CD1c-positive myeloid dendritic cell (primary cell): Measurements from ENCODE around the gene SNX17.
"Not testable (repeated sequence)": the region's sequence is repeated elsewhere in the genome, so short reads cannot be mapped to it uniquely, and the experiment has no call there.

Experiments used
- DNase-seq: peaks from one replicate; pipeline ENCODE4 v3.0.0-alpha.2; 2016; ENCODE audit errors: extremely low spot score

Gene SNX17

DNA sequence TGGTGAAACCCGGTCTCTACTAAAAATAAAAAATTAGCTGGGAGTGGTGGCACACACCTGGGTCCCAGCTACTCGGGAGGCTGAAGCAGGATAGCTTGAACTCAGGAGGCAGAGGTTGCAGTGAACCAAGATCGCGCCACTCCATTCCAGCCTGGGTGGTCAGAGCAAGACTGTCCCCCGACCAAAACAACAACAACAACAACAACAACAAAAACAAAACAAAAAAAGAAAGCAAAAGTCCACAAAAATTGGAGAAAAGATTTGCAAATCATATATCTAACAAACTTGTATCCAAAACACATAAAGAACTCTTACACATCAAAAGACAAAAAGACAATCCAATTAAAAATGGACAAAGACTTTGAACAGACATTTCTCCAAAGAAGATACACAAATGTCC lies 28.5 kb downstream of the SNX17 start:
- DNase-seq = no peak

DNA sequence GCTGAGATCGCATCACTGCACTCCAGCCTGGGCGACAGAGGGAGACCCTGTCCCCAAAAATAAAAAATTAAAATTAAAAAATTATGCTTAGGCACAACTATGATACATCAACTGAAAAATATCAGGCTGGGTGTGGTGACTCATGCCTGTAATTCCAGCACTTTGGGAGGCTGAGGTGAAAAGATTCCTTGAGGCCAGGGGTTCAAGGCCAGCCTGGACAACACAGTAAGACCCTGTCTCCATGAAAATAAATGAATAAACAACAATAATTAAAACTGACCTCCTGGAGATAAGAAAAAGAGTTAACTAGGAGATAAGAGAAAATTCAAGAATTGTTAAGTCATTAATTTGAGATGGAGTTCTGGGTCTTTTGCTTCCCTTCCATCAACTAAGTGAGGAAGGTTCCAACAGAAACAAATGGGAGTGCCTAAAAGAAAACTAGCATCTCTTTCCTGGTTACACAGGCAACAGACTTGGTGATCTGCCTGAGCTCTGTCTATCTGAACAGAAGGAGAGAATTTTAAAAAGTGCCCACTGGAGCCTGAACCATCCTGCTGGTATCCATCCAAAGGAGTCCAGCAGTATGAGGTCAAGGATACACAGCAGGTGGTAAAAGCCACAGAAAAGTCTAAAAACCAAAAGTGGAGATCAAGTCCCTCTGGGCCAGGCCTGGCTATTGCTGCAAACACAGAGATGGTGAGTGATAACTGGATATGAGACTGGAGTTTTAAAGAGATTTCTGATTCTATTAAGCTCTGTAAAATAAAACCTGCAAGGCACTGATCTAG lies 30.1 kb downstream of the SNX17 start:
- DNase-seq = no peak

DNA sequence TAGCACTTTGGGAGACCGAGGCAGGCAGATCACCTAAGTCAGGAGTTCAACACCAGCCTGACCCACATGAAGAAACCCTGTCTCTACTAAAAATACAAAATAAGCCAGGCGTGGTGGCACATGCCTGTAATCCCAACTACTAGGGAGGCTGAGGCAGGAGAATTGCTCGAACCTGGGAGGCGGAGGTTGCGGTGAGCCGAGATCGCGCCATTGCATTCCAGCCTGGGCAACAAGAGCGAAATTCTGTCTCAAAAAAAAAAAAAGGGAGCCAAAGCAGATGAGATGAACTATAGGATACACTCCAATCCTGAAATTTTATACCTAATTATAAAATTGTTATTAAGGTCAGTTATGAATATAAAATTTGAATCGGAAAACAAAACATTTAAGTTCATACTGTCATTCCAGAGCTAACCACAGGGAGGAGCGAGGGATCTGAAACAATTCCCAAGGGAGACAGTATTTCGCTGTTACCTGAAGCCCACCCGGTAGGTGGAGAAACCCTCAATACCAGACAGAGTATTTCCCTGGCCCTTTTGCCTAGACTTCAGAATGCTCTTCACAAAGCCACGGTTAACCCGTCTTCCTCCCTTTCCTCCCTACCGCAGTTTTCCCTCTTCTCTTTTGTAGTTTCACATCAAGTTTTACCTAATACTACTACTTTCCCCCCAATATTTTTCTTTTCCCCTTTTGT lies 37.5 kb downstream of the SNX17 start:
- peak; percentile 9 for DNase-seq

DNA sequence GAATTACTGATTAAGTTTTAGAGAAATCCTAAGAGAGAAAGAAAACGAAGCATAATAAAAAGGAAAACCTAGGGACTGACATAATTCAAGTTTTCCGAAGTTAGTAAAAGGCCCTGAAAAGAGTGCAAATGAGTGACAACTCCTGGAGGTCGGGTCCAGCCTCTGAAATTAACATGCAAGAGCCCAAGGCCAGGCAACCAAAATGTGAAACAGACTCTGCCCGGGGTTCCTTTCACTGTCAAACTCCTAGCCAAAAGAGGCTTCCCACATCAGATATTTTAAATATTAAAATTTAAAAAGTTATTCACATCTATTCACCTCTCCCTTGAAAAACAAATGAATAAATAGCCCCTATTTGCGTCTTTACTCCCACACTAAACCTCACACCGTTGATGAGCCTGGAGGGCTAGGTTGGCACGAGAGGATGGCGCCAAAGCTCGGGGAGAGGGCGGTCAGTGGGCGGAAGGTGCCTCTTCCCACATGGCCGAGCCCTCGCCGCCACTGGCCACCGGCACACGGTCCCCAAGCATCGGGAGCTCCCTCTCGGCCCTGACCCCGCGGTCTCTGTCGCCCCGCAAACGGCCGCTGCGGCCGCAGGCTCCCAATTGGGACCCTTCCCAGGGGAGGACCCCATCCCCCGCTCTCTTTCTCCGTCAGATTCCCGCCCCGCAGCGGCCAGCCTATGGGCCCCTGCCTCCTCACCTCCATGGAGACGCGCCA lies 38.3 kb downstream of the SNX17 start:
- peak; percentile 45 for DNase-seq

DNA sequence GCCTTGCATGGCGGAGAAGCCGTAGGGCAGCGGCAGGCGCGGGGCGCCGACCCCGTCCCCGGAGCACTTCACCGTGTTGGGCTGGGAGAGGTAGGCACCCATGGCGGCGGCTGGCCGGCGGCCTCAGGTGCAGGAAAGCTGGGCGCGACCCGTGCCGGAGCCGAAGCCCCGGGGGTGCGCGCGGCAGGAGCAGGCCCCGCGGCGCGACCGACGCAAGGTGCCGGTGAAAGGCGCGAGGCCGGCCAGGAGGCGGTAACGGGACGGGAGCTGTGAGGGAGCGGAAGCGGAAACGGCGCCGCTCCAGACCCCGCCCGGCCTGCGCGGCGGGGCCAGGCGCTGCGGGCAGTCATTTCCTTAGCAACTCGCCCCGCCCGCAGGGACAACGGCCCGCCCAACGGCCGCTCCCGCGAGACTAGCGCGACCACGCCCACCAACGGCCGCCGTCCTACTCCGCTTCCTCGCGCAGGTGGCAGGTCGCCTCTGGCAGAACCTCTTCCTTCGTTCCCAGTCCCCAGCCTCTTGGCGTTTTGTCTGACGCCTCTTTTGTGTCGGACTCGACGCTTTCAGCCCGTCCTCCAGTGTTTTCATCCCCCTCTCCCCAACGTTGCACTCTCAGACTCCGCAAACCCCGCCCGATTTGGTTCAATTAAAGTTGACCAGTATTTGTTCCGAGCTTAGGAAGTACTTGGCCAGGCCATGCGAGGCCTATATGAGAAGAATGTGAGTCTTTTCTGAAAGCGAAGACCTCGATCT lies 39.1 kb downstream of the SNX17 start, which contains the start of gene PPM1G:
Gene PPM1G, minus strand, starts transcription at position 271 of the 753 bp plus-strand sequence. Its CDS starts 169 bp downstream, at position 102.
- peak; percentile 98 for DNase-seq

DNA sequence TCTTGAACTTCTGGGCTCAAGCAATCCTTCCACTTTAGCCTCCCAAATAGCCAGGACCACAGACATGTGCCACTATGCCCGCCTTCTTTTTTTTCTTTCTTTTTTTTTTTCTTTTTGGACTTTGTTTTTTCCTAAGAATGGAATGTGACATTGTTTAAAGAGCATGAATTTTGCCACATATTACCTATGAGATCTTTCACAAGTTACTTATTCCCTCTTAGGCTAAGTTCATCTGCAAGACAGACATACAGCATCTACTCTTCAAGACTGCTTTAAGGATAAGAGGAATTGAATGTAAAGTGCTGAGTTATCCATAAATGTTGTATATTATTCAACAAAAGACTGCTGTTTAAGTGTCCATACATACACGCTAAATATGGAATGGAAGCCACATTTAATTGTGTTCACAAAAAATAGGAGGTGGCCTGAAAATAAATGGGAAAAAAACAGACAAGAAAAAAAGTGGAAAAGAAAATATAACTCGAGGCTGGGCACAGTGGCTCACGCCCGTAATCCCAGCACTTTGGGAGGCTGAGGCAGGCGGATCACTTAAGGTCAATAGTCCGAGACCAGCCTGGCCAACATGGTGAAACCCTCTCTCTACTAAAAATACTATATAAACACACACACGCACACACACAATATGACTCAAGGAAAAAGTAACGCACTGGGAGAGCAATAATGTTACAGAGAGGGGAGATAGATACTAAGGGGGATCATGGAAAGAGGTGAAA lies 42.2 kb downstream of the SNX17 start:
- no peak for DNase-seq

DNA sequence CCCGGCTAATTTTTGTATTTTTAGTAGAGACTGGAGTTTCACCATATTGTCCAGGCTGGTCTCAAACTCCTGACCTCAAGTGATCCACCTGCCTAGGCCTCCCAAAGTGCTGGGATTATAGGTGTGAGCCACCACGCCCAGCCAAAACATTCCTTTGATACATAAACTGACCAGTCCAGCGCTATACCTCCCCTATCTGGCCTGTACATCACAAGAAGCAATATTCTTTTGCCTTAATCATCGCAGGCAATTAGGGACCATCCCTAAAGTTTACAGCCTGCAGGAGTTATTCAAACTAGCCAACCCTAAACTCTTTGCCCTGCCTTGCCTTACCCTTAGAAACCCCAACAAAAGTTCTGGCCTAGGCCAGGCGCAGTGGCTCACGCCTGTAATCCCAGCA lies 45.7 kb downstream of the SNX17 start:
- no peak for DNase-seq

DNA sequence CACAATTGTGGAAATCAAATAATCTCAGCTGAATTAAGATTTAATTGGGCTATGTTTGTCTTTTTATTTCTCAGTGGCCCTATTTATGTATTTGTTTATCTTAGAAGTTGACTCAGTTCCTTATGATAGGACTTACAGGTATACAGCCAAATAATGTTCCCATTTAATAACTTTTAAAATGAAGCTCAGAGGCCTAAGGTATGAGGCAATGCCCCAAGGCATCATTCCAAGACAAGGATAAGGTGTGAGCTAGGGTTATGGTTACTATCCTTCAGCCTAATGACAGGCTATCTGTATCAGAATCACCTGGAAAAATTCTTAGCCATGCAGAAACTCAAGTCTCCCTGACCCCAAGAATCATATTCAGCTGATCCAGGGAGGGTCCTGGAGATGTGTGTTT lies 50.6 kb downstream of the SNX17 start:
- DNase-seq = no peak

DNA sequence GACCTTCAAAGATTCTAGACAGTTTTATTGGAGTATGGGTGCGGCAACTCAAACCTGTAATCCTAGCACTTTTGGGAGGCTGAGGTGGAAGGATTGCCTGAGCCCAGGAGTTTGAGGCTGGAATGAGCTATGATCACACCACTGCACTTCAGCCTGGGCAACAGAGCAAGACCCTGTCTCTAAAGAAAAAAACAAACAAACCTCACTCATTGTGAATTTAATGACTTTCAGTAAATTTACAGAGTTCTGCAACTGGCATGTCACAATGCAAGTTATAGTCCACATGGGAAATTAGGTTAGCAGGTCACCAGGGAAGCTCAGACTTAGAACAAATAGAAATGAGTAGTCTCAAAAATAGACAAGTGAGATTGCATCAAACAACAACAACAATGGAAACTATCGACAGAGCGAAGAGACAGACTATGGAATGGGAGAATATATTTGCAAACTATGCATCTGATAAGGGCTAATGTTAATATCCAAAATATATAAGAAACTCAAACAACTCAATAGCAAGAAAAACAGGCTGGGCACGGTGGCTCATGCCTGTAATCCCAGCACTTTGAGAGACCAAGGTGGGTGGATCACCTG lies 51.3 kb downstream of the SNX17 start:
- no peak for DNase-seq

DNA sequence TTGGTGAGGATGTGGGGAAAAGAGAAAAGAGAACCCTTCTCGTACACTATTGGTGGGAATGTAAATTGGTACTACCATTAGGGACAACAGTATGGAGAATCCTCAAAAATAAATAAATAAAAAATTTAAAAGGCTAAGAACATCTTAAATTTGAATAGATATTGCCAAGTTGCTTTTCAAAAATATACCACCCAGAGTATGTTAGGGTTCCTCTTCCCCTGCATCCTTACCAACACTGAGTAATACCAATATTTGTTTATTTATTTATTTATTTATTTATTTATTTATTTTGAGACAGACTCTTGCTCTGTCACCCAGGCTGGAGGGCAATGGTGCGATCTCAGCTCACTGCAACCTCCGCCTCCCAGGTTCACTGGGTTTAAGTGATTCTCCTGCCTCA lies 52.5 kb downstream of the SNX17 start:
- no peak for DNase-seq

DNA sequence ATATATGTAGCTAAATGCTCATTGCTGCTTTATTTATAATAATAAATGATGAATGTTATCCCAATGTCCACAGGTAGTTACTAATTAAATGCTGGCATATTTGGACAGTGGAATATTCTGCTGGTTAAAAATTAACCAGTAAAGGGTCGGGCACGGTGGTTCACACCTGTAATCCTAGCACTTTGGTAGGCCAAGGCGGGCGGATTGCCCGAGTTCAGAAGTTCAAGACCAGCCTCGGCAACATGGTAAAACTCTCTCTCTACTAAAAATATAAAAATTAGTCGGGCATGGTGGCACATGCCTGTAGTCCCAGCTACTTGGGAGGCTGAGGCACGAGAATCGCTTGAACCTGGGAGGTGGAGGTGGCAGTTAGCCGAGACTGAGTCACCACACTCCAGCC lies 54.6 kb downstream of the SNX17 start:
- not testable (repeated sequence) for DNase-seq
